GM12873 (cell line): ENCODE data around the gene C2CD2.

Source experiments
- CTCF ChIP-seq: IDR thresholded peaks from 2 replicates; pipeline ENCODE4 v1.5.1; 2012; ENCODE audit warnings: low read depth, mild to moderate bottlenecking, moderate library complexity, low read length, control low read depth; ENCODE audit not compliant: insufficient read depth; ENCODE audit errors: missing control alignments

The C2CD2 gene

GRCh38 chr21:41953831-41954653 lies at the start of gene C2CD2:
C2CD2 (minus strand) TSS chr21:41954018; CDS start chr21:41953648, 370 bp downstream.
- TF ChIP-seq CTCF: no peak

- no peak for TF ChIP-seq CTCF
These were observed 49.2 kb upstream of the C2CD2 start for GRCh38 chr21:42003051-42003461.

- TF ChIP-seq CTCF: no peak
These were observed 48.7 kb upstream of the C2CD2 start for GRCh38 chr21:42002421-42002958.

- no peak for TF ChIP-seq CTCF
These were observed 48.0 kb upstream of the C2CD2 start for GRCh38 chr21:42001781-42002180.

GRCh38 chr21:42000908-42001307 lies 47.1 kb upstream of the C2CD2 start:
- TF ChIP-seq CTCF: no peak

- no peak for TF ChIP-seq CTCF
These were observed 43.8 kb upstream of the C2CD2 start for GRCh38 chr21:41997657-41998056.

GRCh38 chr21:41995577-41995976 lies 41.8 kb upstream of the C2CD2 start:
- no peak for TF ChIP-seq CTCF
